H9 (cell line): ENCODE results near the gene SMAD7. TPM values are rescaled to one million over a fixed set of nuclear protein-coding genes. Genes with fewer than 3 reads are reported as not detected.

Experiments used
- DNase-seq: peaks from one replicate; pipeline ENCODE4 v3.0.0-alpha.2; 2017
- H2AFZ ChIP-seq: one replicate; pipeline ENCODE4 v1.6.1; 2013; ENCODE audit warnings: mild to moderate bottlenecking, low read length, control low read depth, moderate library complexity
- H2AK5ac ChIP-seq: 2 replicates; pipeline ENCODE4 v1.6.1; 2013; ENCODE audit warnings: low read length, control low read depth, mixed read lengths; ENCODE audit not compliant: insufficient read length
- H2BK120ac ChIP-seq: one replicate; pipeline ENCODE4 v1.6.1; 2013; ENCODE audit warnings: low read depth, mild to moderate bottlenecking, low read length, control low read depth, inconsistent platforms; ENCODE audit not compliant: poor library complexity, severe bottlenecking
- H2BK12ac ChIP-seq: 2 replicates; pipeline ENCODE4 v1.6.1; 2013; ENCODE audit warnings: low read length, control low read depth, mixed read lengths, low read depth; ENCODE audit not compliant: insufficient read length
- H2BK15ac ChIP-seq: 2 replicates; pipeline ENCODE4 v1.6.1; 2013; ENCODE audit warnings: low read depth, low read length, control low read depth
- H2BK20ac ChIP-seq: one replicate; pipeline ENCODE4 v1.6.1; 2013; ENCODE audit warnings: low read depth, mild to moderate bottlenecking, low read length, control low read depth, inconsistent platforms; ENCODE audit not compliant: poor library complexity, severe bottlenecking
- H2BK5ac ChIP-seq: 2 replicates; pipeline ENCODE4 v1.6.1; 2013; ENCODE audit warnings: low read length, control low read depth, mixed read lengths; ENCODE audit not compliant: insufficient read length
- H3K14ac ChIP-seq: 2 replicates; pipeline ENCODE4 v1.6.1; 2013; ENCODE audit warnings: low read length, control low read depth; ENCODE audit not compliant: insufficient read depth
- H3K18ac ChIP-seq: 2 replicates; pipeline ENCODE4 v1.6.1; 2013; ENCODE audit warnings: low read depth, mild to moderate bottlenecking, mixed read lengths, low read length, control low read depth; ENCODE audit not compliant: insufficient read length
- H3K23ac ChIP-seq: 2 replicates; pipeline ENCODE4 v1.6.1; 2013; ENCODE audit warnings: low read length, control low read depth, mixed read lengths, low read depth; ENCODE audit not compliant: insufficient read length
- H3K23me2 ChIP-seq: 2 replicates; pipeline ENCODE4 v1.6.1; 2013; ENCODE audit warnings: low read depth, mild to moderate bottlenecking, mixed read lengths, low read length, control low read depth; ENCODE audit not compliant: insufficient read length, poor library complexity, severe bottlenecking
- H3K27ac ChIP-seq: 2 replicates; pipeline ENCODE4 v1.5.1; 2013; ENCODE audit warnings: low read length, control low read depth, mixed read lengths, low read depth; ENCODE audit not compliant: insufficient read length
- H3K27me3 ChIP-seq: 2 replicates; pipeline ENCODE4 v1.6.1; 2013; ENCODE audit warnings: low read length, control low read depth, inconsistent platforms; ENCODE audit not compliant: insufficient read depth
- H3K4ac ChIP-seq: 2 replicates; pipeline ENCODE4 v1.6.1; 2013; ENCODE audit warnings: low read depth, mild to moderate bottlenecking, control low read depth, inconsistent platforms, low read length, moderate library complexity
- H3K4me1 ChIP-seq: 2 replicates; pipeline ENCODE4 v1.6.1; 2013; ENCODE audit warnings: low read length, control low read depth, inconsistent platforms; ENCODE audit not compliant: insufficient read depth
- H3K4me2 ChIP-seq: 2 replicates; pipeline ENCODE4 v1.6.1; 2013; ENCODE audit warnings: low read length, control low read depth, mixed read lengths; ENCODE audit not compliant: insufficient read length, insufficient read depth
- H3K56ac ChIP-seq: 2 replicates; pipeline ENCODE4 v1.6.1; 2013; ENCODE audit warnings: low read depth, mild to moderate bottlenecking, mixed read lengths, low read length, control low read depth; ENCODE audit not compliant: insufficient read length
- H3K79me1 ChIP-seq: 2 replicates; pipeline ENCODE4 v1.6.1; 2013; ENCODE audit warnings: low read depth, mild to moderate bottlenecking, moderate library complexity, low read length, control low read depth, inconsistent platforms; ENCODE audit not compliant: insufficient read depth, poor library complexity, severe bottlenecking
- H3K79me2 ChIP-seq: 2 replicates; pipeline ENCODE4 v1.6.1; 2013; ENCODE audit warnings: low read length, control low read depth, inconsistent platforms; ENCODE audit not compliant: insufficient read depth
- H3K9ac ChIP-seq: 2 replicates; pipeline ENCODE4 v1.6.1; 2013; ENCODE audit warnings: low read length, control low read depth, mixed read lengths; ENCODE audit not compliant: insufficient read length; ENCODE audit errors: extremely low read depth
- H3K9me3 ChIP-seq: one replicate; pipeline ENCODE4 v1.6.1; 2013; ENCODE audit warnings: low read depth, low read length, inconsistent platforms; ENCODE audit not compliant: control insufficient read depth
- H3T11ph ChIP-seq: one replicate; pipeline ENCODE4 v1.6.1; 2013; ENCODE audit warnings: mild to moderate bottlenecking, low read length, control low read depth, inconsistent platforms
- H4K20me1 ChIP-seq: one replicate; pipeline ENCODE4 v1.6.1; 2013; ENCODE audit not compliant: control insufficient read depth, insufficient read length, insufficient read depth
- H4K5ac ChIP-seq: 2 replicates; pipeline ENCODE4 v1.6.1; 2013; ENCODE audit warnings: low read depth, mild to moderate bottlenecking, mixed read lengths, low read length, control low read depth; ENCODE audit not compliant: insufficient read length
- H4K8ac ChIP-seq: replicated peaks from 2 replicates; pipeline ENCODE4 v1.6.1; 2013; ENCODE audit warnings: low read length, control low read depth, mixed read lengths, low read depth; ENCODE audit not compliant: insufficient read length
- H4K91ac ChIP-seq: 2 replicates; pipeline ENCODE4 v1.6.1; 2013; ENCODE audit warnings: low read depth, mild to moderate bottlenecking, moderate library complexity, mixed read lengths, low read length, control low read depth; ENCODE audit not compliant: insufficient read length
- H3K27ac Mint-ChIP-seq, 3 experiments: 2 replicates in 2 of 3; 3 replicates in 1 of 3; pipeline ENCODE4 v1.8.0; 2020 to 2021; ENCODE audit warnings: mixed read lengths in 3 of 3, mild to moderate bottlenecking in 1 of 3, moderate library complexity in 1 of 3
- H3K27me3 Mint-ChIP-seq: 2 replicates; pipeline ENCODE4 v1.8.0; 2021; ENCODE audit warnings: low read depth, mild to moderate bottlenecking, moderate library complexity, mixed read lengths
- H3K36me3 Mint-ChIP-seq, 3 experiments: 2 replicates in 2 of 3; 3 replicates in 1 of 3; pipeline ENCODE4 v1.8.0; 2020 to 2021; ENCODE audit warnings: low read depth in 3 of 3, mixed read lengths in 3 of 3; ENCODE audit not compliant: insufficient read depth in 1 of 3
- H3K4me1 Mint-ChIP-seq, 2 experiments: 2 replicates each; pipeline ENCODE4 v1.8.0; 2020; ENCODE audit warnings: mixed read lengths in 2 of 2
- H3K4me3 Mint-ChIP-seq, 2 experiments: 2 replicates in 1 of 2; 3 replicates in 1 of 2; pipeline ENCODE4 v1.8.0; 2020 to 2021; ENCODE audit warnings: mild to moderate bottlenecking in 2 of 2, mixed read lengths in 2 of 2, moderate library complexity in 1 of 2
- H3K9me3 Mint-ChIP-seq, 2 experiments: 2 replicates in 1 of 2; 3 replicates in 1 of 2; pipeline ENCODE4 v1.8.0; 2020; ENCODE audit warnings: mild to moderate bottlenecking in 2 of 2, mixed read lengths in 2 of 2, moderate library complexity in 1 of 2
- CTCF ChIP-seq: fragments of 200-600 bp; sonication (generic); conservative IDR thresholded peaks from 3 replicates; pipeline ENCODE4 v1.8.0; 2021; ENCODE audit warnings: antibody characterized with exemption, mild to moderate bottlenecking
- whole genome bisulfite sequencing: extraction: QIAGEN DNeasy Blood & Tissue Kit; methylation state at CpG from one replicate; pipeline ENCODE4 v1.1.7; 2013; ENCODE audit warnings: missing lambda C conversion rate, low lambda C conversion rate, mixed read lengths; ENCODE audit not compliant: insufficient read length; ENCODE audit errors: extremely low coverage; 5-methylcytosine and 5-hydroxymethylcytosine counted together
- total RNA-seq: library from RNA; stranded (reverse); gene quantifications from 2 replicates; pipeline ENCODE4 v1.2.1, GENCODE V29; 2021

Gene SMAD7
- total RNA-seq, 1 experiment from 2014 or later, result 27.7 TPM

- no peaks in the 10 kb centered on the region for H3K9me3 ChIP-seq
- peaks cover 11% of the 10 kb centered on the region for H3K27me3 Mint-ChIP-seq
- H4K8ac ChIP-seq, result no peak overlapping the region
- no peak overlapping the region for H2AK5ac ChIP-seq
- H4K20me1 ChIP-seq, result no peaks in the 10 kb centered on the region
- peaks cover 18 to 34% of the 10 kb centered on the region in 2 experiments for H3K4me1 Mint-ChIP-seq
- H3K27me3 ChIP-seq, result no peaks in the 10 kb centered on the region
- no peak overlapping the region for H3K23ac ChIP-seq
- H3K56ac ChIP-seq, result no peak overlapping the region
- no peak overlapping the region for H3K4ac ChIP-seq
- no peak overlapping the region for H2BK12ac ChIP-seq
- peak overlapping the region; percentile 36 for H4K91ac ChIP-seq
- H2AFZ ChIP-seq, result no peak overlapping the region
- H2BK20ac ChIP-seq, result no peak overlapping the region
- H2BK5ac ChIP-seq, result no peak overlapping the region
- H3K27ac ChIP-seq, result no peak overlapping the region
- no peak overlapping the region for H3K27ac Mint-ChIP-seq
- H3K4me3 Mint-ChIP-seq, result no peak overlapping the region
- H3T11ph ChIP-seq, result no peak overlapping the region
- DNase-seq, result no peak
- H2BK15ac ChIP-seq, result no peak overlapping the region
- no peaks in the 10 kb centered on the region for H3K4me1 ChIP-seq
- no peak overlapping the region for H3K14ac ChIP-seq
- H3K23me2 ChIP-seq, result no peaks in the 10 kb centered on the region
- H3K9ac ChIP-seq, result no peak overlapping the region
- H2BK120ac ChIP-seq, result no peak overlapping the region
- H3K4me2 ChIP-seq, result no peak overlapping the region
- no peaks in the 10 kb centered on the region for H3K36me3 Mint-ChIP-seq
- no peaks in the 10 kb centered on the region for H3K79me1 ChIP-seq
- H3K79me2 ChIP-seq, result no peaks in the 10 kb centered on the region
- no peak overlapping the region for H4K5ac ChIP-seq
- TF ChIP-seq CTCF, result no peak
- no peak overlapping the region for H3K18ac ChIP-seq
- H3K9me3 Mint-ChIP-seq, result no peaks in the 10 kb centered on the region
- no CpG with 5 or more reads among the region's 16 CpGs for WGBS
These were observed 38.8 kb upstream of the SMAD7 start for GRCh38 chr18:48989304-48990303.
